ENCODE results near the gene LPAR3. TPM values are rescaled to one million over a fixed set of nuclear protein-coding genes. Genes with fewer than 3 reads are reported as not detected.

LPAR3 gene
- total RNA-seq, 5 donors from 2014 or later (not counting 1 experiment from before 2014, with no cell fraction given), result 0.75 to 7.0 (median 2.9) TPM

DNA sequence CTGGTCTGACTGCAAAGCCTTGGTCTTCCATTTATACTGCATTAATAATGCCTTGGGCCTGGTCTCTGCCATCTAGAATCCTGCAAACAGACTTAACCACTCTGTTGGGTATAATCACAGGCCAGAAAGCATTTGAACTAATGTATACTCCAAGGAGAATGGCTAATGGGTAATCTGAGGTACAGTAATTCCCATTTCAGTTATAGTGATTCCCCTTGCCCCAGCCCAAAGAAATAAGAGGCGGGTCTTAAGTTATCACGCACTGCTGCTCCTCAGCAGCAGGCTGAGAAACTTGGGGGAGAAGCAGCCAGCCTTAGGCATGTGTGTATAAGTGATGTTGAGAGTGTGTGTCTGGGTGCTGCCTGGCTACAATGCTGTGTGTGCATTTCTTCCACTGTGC, 2.4 kb downstream of the LPAR3 start:
- H3K27ac ChIP-seq (ENCODE audit: low read length), result no peak overlapping the region
- H3K9me3 Mint-ChIP-seq, result no peaks in the 10 kb centered on the region
- ChIA-PET POLR2A (no interaction called here), CTCF (no interaction called here)
- no peaks in the 10 kb centered on the region for H3K9me3 ChIP-seq
- no peak overlapping the region for H3K4me3 ChIP-seq (ENCODE audit: control insufficient read depth in 1 of 2, extremely low read depth in 1 of 2, low read length in 1 of 2)
- WGBS (ENCODE audit: insufficient coverage), result 93% methylated on average over 2 of the region's 2 CpGs
- no peak for DNase-seq
- ATAC-seq (replicated peaks in 1 of 4), result no peak
- peaks cover 21 to 27% of the 10 kb centered on the region in 2 donors for H3K27me3 Mint-ChIP-seq
- H3K36me3 Mint-ChIP-seq, result no peaks in the 10 kb centered on the region
- peaks cover 35 to 47% (median 40%) of the 10 kb centered on the region in 3 donors for H3K4me1 Mint-ChIP-seq
- H3K4me1 ChIP-seq (ENCODE audit: control insufficient read depth in 1 of 2, extremely low read depth in 1 of 2, insufficient read depth in 2 of 2, low read length in 2 of 2), result peaks cover 4 to 22% of the 10 kb centered on the region in 2 experiments
- H3K27ac Mint-ChIP-seq, result no peak overlapping the region
- H3K4me3 Mint-ChIP-seq, result no peak overlapping the region
- peaks cover 2 to 20% of the 10 kb centered on the region in 2 experiments for H3K27me3 ChIP-seq (replicated peaks in 1 of 2; ENCODE audit: control insufficient read depth in 2 of 2, extremely low read depth in 1 of 2, insufficient read depth in 2 of 2, low read length in 1 of 2)
- H3K36me3 ChIP-seq (ENCODE audit: control insufficient read depth in 2 of 2, extremely low read depth in 1 of 2, insufficient read depth in 1 of 2, low read length in 1 of 2), result no peaks in the 10 kb centered on the region

DNA sequence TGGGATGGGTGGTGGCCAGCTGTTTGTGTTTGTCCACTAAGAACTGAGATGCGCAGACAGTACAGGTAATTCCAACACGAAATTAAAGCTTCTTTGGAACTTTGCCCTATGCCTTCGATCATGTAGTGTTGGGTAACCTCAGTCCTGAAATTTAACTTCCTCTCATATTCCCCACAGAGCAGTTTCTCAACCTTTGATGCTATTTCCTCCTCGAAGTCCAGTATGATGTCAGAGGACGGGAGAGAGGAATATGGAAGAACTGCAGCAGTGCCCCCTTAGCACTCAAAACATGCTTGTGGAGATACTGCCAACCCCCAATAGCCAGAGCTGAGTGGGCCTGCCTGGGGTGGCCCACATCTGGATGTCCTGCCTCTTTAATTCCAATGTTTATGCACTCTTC, 3.6 kb downstream of the LPAR3 start:
- no peak for ATAC-seq (replicated peaks in 1 of 4)
- Histone ChIP-seq H3K4me1 (ENCODE audit: control insufficient read depth in 1 of 2, extremely low read depth in 1 of 2, insufficient read depth in 2 of 2, low read length in 2 of 2) (peaks cover 4 to 22% of the 10 kb centered on the region in 2 experiments), H3K9me3 (no peaks in the 10 kb centered on the region), H3K4me3 (ENCODE audit: control insufficient read depth in 1 of 2, extremely low read depth in 1 of 2, low read length in 1 of 2) (no peak overlapping the region), H3K27me3 (replicated peaks in 1 of 2; ENCODE audit: control insufficient read depth in 2 of 2, extremely low read depth in 1 of 2, insufficient read depth in 2 of 2, low read length in 1 of 2) (peaks cover 2 to 18% of the 10 kb centered on the region in 2 experiments), H3K27ac (ENCODE audit: low read length) (no peak overlapping the region), H3K36me3 (ENCODE audit: control insufficient read depth in 2 of 2, extremely low read depth in 1 of 2, insufficient read depth in 1 of 2, low read length in 1 of 2) (no peaks in the 10 kb centered on the region)
- H3K9me3 Mint-ChIP-seq, result no peaks in the 10 kb centered on the region
- no peaks in the 10 kb centered on the region for H3K36me3 Mint-ChIP-seq
- CTCF ChIA-PET, result interaction anchor here in 1 of 2 donors (0.7 to 1.0 kb wide), 2 partner anchors 46 to 1736 kb away, joined by 4 read pairs; no protein-coding TSS in a partner anchor
- H3K27me3 Mint-ChIP-seq, result peaks cover 16 to 21% of the 10 kb centered on the region in 2 donors
- POLR2A ChIA-PET, result interaction anchor here in 1 of 2 donors (0.6 kb wide), 2 partner anchors 16 to 913 kb away, joined by 4 to 12 read pairs; no protein-coding TSS in a partner anchor
- H3K27ac Mint-ChIP-seq, result no peak overlapping the region
- no peak for DNase-seq
- peaks cover 35 to 47% (median 40%) of the 10 kb centered on the region in 3 donors for H3K4me1 Mint-ChIP-seq
- H3K4me3 Mint-ChIP-seq, result no peak overlapping the region
- no CpG with 5 or more reads among the region's 5 CpGs for WGBS (ENCODE audit: insufficient coverage)

- ChIA-PET POLR2A (interaction anchor here (0.6 to 0.8 kb wide), 3 partner anchors 17 to 468 kb away, joined by 3 to 12 read pairs (median 5); no protein-coding TSS in a partner anchor), CTCF (interaction anchor here in 1 of 2 donors (0.7 to 1.0 kb wide), 2 partner anchors 47 to 1735 kb away, joined by 4 read pairs; no protein-coding TSS in a partner anchor)
- H3K27me3 ChIP-seq (replicated peaks in 1 of 2; ENCODE audit: control insufficient read depth in 2 of 2, extremely low read depth in 1 of 2, insufficient read depth in 2 of 2, low read length in 1 of 2), result peaks cover 2 to 15% of the 10 kb centered on the region in 2 experiments
- ATAC-seq (replicated peaks in 1 of 4), result peak in 3 of 4 experiments; percentile 68 to 78 (median 75)
- H3K27ac ChIP-seq (ENCODE audit: low read length), result no peak overlapping the region
- peaks cover 4 to 22% of the 10 kb centered on the region in 2 experiments for H3K4me1 ChIP-seq (ENCODE audit: control insufficient read depth in 1 of 2, extremely low read depth in 1 of 2, insufficient read depth in 2 of 2, low read length in 2 of 2)
- Mint-ChIP-seq H3K36me3 (no peaks in the 10 kb centered on the region), H3K4me1 (peaks cover 31 to 44% (median 36%) of the 10 kb centered on the region in 3 donors), H3K27ac (peak overlapping the region in 1 of 2 donors; percentile 50), H3K27me3 (peaks cover 10 to 14% of the 10 kb centered on the region in 2 donors), H3K4me3 (peak overlapping the region in 1 of 3 donors; percentile 3), H3K9me3 (no peaks in the 10 kb centered on the region)
- no peak overlapping the region for H3K4me3 ChIP-seq (ENCODE audit: control insufficient read depth in 1 of 2, extremely low read depth in 1 of 2, low read length in 1 of 2)
- H3K9me3 ChIP-seq, result no peaks in the 10 kb centered on the region
- DNase-seq, result peak in 3 of 35 experiments; percentile 22 to 32 (median 24)
- H3K36me3 ChIP-seq (ENCODE audit: control insufficient read depth in 2 of 2, extremely low read depth in 1 of 2, insufficient read depth in 1 of 2, low read length in 1 of 2), result no peaks in the 10 kb centered on the region
Measured at GRCh38 chr1:84888753-84889152, 4.3 kb downstream of the LPAR3 start.

DNA sequence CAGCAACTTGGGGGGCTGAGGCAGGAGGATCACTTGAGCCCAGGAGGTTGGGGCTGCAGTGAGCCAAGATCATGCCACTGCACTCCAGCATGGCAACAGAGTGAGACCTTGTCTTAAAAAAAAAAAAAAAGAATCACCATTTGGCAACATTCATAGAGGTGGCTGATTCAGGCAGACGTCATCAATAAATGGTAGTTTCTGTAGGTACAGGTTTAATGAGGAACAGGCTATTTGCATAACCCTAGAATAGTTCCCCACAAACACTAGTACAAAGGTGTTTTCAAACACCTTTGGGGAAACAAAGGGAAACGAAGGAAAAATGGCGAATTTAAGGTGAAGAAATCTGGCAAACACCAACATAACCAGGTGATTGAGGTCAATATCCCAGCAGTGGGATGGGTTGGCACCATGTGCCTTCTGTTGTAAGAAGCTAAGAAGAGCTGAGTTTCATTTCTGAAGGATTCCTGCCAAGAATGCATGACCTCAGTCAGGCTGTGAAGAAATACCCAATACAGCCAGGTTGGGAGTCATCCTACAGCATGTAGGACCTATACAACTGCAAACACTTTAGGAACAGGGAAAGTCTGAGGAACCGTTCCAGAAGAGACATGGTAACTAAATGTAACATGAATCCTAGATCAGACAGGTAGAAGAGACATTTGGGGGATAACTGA, 5.6 kb downstream of the LPAR3 start:
- H3K27ac Mint-ChIP-seq, result no peak overlapping the region

DNA sequence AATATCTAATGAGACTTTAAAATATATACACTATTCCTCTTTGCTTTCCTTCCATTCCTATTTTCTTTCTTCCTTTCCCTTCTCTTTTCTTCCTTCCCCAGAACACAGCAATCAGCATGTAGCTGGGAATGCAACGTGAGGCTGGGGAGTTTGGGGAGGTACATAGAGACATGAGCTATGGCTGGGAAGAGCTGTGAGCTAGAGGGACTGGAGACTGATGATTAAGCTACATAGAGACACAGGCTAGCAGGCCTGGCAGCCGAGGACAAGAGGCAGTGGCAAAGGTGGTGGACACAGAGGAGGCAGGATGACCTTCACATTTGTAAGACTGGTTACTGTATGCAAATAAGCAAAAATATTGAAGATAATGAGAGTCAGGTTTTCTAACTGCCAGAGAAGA, 7.5 kb downstream of the LPAR3 start:
- Histone ChIP-seq H3K27ac (ENCODE audit: low read length) (no peak overlapping the region), H3K36me3 (ENCODE audit: control insufficient read depth in 2 of 2, extremely low read depth in 1 of 2, insufficient read depth in 1 of 2, low read length in 1 of 2) (no peaks in the 10 kb centered on the region), H3K4me3 (ENCODE audit: control insufficient read depth in 1 of 2, extremely low read depth in 1 of 2, low read length in 1 of 2) (no peak overlapping the region), H3K27me3 (replicated peaks in 1 of 2; ENCODE audit: control insufficient read depth in 2 of 2, extremely low read depth in 1 of 2, insufficient read depth in 2 of 2, low read length in 1 of 2) (peaks cover 0 to 8% of the 10 kb centered on the region in 2 experiments), H3K9me3 (no peaks in the 10 kb centered on the region), H3K4me1 (ENCODE audit: control insufficient read depth in 1 of 2, extremely low read depth in 1 of 2, insufficient read depth in 2 of 2, low read length in 2 of 2) (peaks cover 0 to 10% of the 10 kb centered on the region in 2 experiments)
- no peak overlapping the region for H3K4me3 Mint-ChIP-seq
- 50% methylated on average over 1 of the region's 2 CpGs for WGBS (ENCODE audit: insufficient coverage)
- peaks cover 20 to 28% (median 26%) of the 10 kb centered on the region in 3 donors for H3K4me1 Mint-ChIP-seq
- H3K9me3 Mint-ChIP-seq, result peaks cover 0 to 7% (median 0%) of the 10 kb centered on the region in 3 donors
- no peaks in the 10 kb centered on the region for H3K27me3 Mint-ChIP-seq
- ChIA-PET CTCF (no interaction called here), POLR2A (no interaction called here)
- no peak overlapping the region for H3K27ac Mint-ChIP-seq
- no peak for ATAC-seq (replicated peaks in 1 of 4)
- no peak for DNase-seq
- H3K36me3 Mint-ChIP-seq, result no peaks in the 10 kb centered on the region

More for the DNA sequence above, 5.6 kb downstream of the LPAR3 start:
- no CpG with 5 or more reads among the region's 4 CpGs for WGBS (ENCODE audit: insufficient coverage)
- POLR2A ChIA-PET, result no interaction called here
- Mint-ChIP-seq H3K9me3 (no peaks in the 10 kb centered on the region), H3K4me3 (no peak overlapping the region), H3K36me3 (no peaks in the 10 kb centered on the region), H3K27me3 (peaks cover 6 to 8% of the 10 kb centered on the region in 2 donors), H3K4me1 (peaks cover 24 to 37% (median 31%) of the 10 kb centered on the region in 3 donors)
- DNase-seq, result no peak
- Histone ChIP-seq H3K4me3 (ENCODE audit: control insufficient read depth in 1 of 2, extremely low read depth in 1 of 2, low read length in 1 of 2) (no peak overlapping the region), H3K9me3 (no peaks in the 10 kb centered on the region), H3K27ac (ENCODE audit: low read length) (no peak overlapping the region), H3K4me1 (ENCODE audit: control insufficient read depth in 1 of 2, extremely low read depth in 1 of 2, insufficient read depth in 2 of 2, low read length in 2 of 2) (peaks cover 0 to 11% of the 10 kb centered on the region in 2 experiments), H3K36me3 (ENCODE audit: control insufficient read depth in 2 of 2, extremely low read depth in 1 of 2, insufficient read depth in 1 of 2, low read length in 1 of 2) (no peaks in the 10 kb centered on the region), H3K27me3 (replicated peaks in 1 of 2; ENCODE audit: control insufficient read depth in 2 of 2, extremely low read depth in 1 of 2, insufficient read depth in 2 of 2, low read length in 1 of 2) (peaks cover 2 to 5% of the 10 kb centered on the region in 2 experiments)
- no peak for ATAC-seq (replicated peaks in 1 of 4)
- CTCF ChIA-PET, result interaction anchor here in 1 of 2 donors (0.6 kb wide), 1 partner anchor 279 kb away, joined by 4 read pairs; no protein-coding TSS in a partner anchor

DNA sequence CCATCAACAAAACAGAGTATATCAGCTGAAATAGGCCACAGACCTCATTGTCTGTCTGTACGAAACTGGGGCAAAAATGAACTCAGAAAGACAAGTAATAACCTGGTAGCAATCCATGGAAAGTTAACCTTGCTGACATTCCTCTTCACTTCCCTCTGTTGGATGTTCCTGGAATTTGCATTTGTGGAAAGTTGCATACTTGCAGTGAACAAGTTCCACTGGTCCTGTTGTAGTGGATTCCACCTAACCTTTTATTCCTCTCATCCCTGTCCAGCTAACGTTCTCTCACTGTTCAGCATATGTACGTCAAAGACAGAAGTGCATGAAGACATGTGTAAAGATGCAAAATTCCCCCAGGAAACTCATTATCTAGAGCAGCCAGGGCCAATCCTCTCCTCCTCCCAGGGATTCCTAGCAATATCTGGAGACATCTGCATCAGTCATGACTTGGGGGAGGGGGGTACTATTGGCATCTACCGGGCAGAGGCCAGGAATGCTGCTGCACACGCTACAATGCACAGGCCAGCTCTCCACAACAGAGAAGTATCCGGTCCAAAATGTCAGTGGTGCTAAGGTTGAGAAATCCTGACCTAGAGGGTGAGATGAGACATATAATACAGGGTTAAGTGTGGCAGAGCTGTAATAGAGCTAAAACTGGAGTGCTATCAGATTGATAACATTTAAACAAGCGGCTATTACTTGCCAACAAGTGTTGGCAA, 8.2 kb downstream of the LPAR3 start:
- H3K27me3 Mint-ChIP-seq, result peaks cover 0 to 3% of the 10 kb centered on the region in 2 donors
- CTCF ChIA-PET, result no interaction called here
- Histone ChIP-seq H3K27ac (ENCODE audit: low read length) (no peak overlapping the region), H3K4me1 (ENCODE audit: control insufficient read depth in 1 of 2, extremely low read depth in 1 of 2, insufficient read depth in 2 of 2, low read length in 2 of 2) (peaks cover 0 to 10% of the 10 kb centered on the region in 2 experiments), H3K4me3 (ENCODE audit: control insufficient read depth in 1 of 2, extremely low read depth in 1 of 2, low read length in 1 of 2) (no peak overlapping the region), H3K27me3 (replicated peaks in 1 of 2; ENCODE audit: control insufficient read depth in 2 of 2, extremely low read depth in 1 of 2, insufficient read depth in 2 of 2, low read length in 1 of 2) (peaks cover 0 to 9% of the 10 kb centered on the region in 2 experiments), H3K9me3 (no peaks in the 10 kb centered on the region), H3K36me3 (ENCODE audit: control insufficient read depth in 2 of 2, extremely low read depth in 1 of 2, insufficient read depth in 1 of 2, low read length in 1 of 2) (no peaks in the 10 kb centered on the region)
- H3K27ac Mint-ChIP-seq, result no peak overlapping the region
- peaks cover 0 to 7% (median 0%) of the 10 kb centered on the region in 3 donors for H3K9me3 Mint-ChIP-seq
- H3K36me3 Mint-ChIP-seq, result no peaks in the 10 kb centered on the region
- POLR2A ChIA-PET, result no interaction called here
- no peak for ATAC-seq (replicated peaks in 1 of 4)
- WGBS (ENCODE audit: insufficient coverage), result no CpG with 5 or more reads among the region's 7 CpGs
- DNase-seq, result no peak
- H3K4me1 Mint-ChIP-seq, result peaks cover 14 to 23% (median 22%) of the 10 kb centered on the region in 3 donors
- no peak overlapping the region for H3K4me3 Mint-ChIP-seq

Measured in T-cell (primary cell).